Measurements from ENCODE around the gene ZNF222. TPM values are rescaled to one million over a fixed set of nuclear protein-coding genes. Genes with fewer than 3 reads are reported as not detected.

Gene ZNF222
- total RNA-seq, 3 donors from 2014 or later (not counting 1 experiment from before 2014, with no cell fraction given), result 5.6 to 7.6 (median 5.7) TPM

DNA sequence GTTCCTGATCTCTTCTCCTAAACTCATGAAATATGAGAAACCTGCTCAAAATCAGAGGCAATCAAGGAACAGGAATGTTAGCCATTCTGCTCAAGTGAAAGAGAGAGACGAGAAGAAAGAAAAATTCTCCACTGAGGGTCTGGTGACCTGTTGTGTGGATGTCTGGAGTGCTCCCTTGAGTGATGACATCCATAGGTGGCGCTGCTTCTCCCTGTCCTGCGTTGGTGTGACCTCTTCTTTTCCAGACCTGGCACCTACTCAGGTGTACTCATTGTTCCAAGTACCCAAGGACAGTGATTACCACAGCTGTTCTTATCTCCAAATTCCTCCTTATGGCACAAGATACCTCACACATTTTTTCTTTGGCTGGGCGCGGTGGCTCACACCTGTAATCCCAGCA lies 30.7 kb downstream of the ZNF222 start:
- no peak overlapping the region for H3K4me3 Mint-ChIP-seq
- TF ChIP-seq, protein P1, sequence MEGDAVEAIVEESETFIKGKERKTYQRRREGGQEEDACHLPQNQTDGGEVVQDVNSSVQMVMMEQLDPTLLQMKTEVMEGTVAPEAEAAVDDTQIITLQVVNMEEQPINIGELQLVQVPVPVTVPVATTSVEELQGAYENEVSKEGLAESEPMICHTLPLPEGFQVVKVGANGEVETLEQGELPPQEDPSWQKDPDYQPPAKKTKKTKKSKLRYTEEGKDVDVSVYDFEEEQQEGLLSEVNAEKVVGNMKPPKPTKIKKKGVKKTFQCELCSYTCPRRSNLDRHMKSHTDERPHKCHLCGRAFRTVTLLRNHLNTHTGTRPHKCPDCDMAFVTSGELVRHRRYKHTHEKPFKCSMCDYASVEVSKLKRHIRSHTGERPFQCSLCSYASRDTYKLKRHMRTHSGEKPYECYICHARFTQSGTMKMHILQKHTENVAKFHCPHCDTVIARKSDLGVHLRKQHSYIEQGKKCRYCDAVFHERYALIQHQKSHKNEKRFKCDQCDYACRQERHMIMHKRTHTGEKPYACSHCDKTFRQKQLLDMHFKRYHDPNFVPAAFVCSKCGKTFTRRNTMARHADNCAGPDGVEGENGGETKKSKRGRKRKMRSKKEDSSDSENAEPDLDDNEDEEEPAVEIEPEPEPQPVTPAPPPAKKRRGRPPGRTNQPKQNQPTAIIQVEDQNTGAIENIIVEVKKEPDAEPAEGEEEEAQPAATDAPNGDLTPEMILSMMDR (IDR thresholded peaks at IDR 0.05), result no peak
- 95% methylated on average over 5 of the region's 5 CpGs for WGBS (ENCODE audit: insufficient coverage)
- DNase-seq (no peak), ATAC-seq (no peak)
- no peaks in the 10 kb centered on the region for H3K36me3 Mint-ChIP-seq
- peaks cover 9% of the 10 kb centered on the region for H3K4me1 ChIP-seq (ENCODE audit: control insufficient read depth, insufficient read depth, low read length)
- no peaks in the 10 kb centered on the region for H3K9me3 Mint-ChIP-seq
- no peaks in the 10 kb centered on the region for H3K27me3 Mint-ChIP-seq (ENCODE audit: low read depth in 2 of 2)
- intact Hi-C loops (cut with micrococcal nuclease), result no loop called here
- peaks cover 19 to 22% of the 10 kb centered on the region in 2 donors for H3K4me1 Mint-ChIP-seq
- peaks cover 6% of the 10 kb centered on the region for H3K36me3 ChIP-seq (ENCODE audit: control insufficient read depth, insufficient read depth, low read length)
- no peak overlapping the region for H3K4me3 ChIP-seq (ENCODE audit: low read length)
- H3K27ac ChIP-seq (ENCODE audit: low read length), result no peak overlapping the region
- no peak overlapping the region for H3K27ac Mint-ChIP-seq
- H3K27me3 ChIP-seq (ENCODE audit: control insufficient read depth, insufficient read depth, low read length), result no peaks in the 10 kb centered on the region
- H3K9me3 ChIP-seq (ENCODE audit: control insufficient read depth, insufficient read depth, low read length), result no peaks in the 10 kb centered on the region

DNA sequence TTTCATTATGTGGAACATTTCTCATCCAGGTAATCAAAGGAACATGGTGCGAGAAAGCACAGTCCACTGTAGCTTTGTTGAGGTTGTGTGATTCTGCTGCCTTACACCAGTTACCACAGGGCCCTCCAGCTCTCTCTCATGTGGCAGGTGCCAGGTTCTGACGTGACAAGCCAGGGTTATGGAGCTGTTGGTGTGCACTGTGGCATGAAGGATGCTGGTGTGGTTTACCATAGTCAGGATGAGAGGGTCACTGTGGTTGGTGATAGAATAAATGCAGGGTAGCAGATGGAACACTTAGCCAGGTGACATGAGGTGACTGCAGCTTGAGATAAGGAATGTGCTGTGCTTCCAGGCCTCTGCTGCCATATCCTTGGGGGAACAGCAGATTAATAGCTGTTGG lies 34.0 kb downstream of the ZNF222 start:
- intact Hi-C loops (cut with micrococcal nuclease), result no loop called here
- no peaks in the 10 kb centered on the region for H3K4me1 ChIP-seq (ENCODE audit: control insufficient read depth, insufficient read depth, low read length)
- no peak overlapping the region for H3K4me3 ChIP-seq (ENCODE audit: low read length)
- no peaks in the 10 kb centered on the region for H3K27me3 ChIP-seq (ENCODE audit: control insufficient read depth, insufficient read depth, low read length)
- no peaks in the 10 kb centered on the region for H3K27me3 Mint-ChIP-seq (ENCODE audit: low read depth in 2 of 2)
- H3K9me3 ChIP-seq (ENCODE audit: control insufficient read depth, insufficient read depth, low read length), result peaks cover 4% of the 10 kb centered on the region
- H3K4me1 Mint-ChIP-seq, result no peaks in the 10 kb centered on the region
- DNase-seq (no peak), ATAC-seq (no peak)
- no peak overlapping the region for H3K4me3 Mint-ChIP-seq
- no peak overlapping the region for H3K27ac ChIP-seq (ENCODE audit: low read length)
- H3K36me3 ChIP-seq (ENCODE audit: control insufficient read depth, insufficient read depth, low read length), result peaks cover 18% of the 10 kb centered on the region
- TF ChIP-seq, protein P1 (IDR thresholded peaks at IDR 0.05), result no peak
- peaks cover 20% of the 10 kb centered on the region for H3K36me3 Mint-ChIP-seq
- no peaks in the 10 kb centered on the region for H3K9me3 Mint-ChIP-seq
- H3K27ac Mint-ChIP-seq, result no peak overlapping the region
- WGBS (ENCODE audit: insufficient coverage), result 28% methylated on average over 2 of the region's 2 CpGs

DNA sequence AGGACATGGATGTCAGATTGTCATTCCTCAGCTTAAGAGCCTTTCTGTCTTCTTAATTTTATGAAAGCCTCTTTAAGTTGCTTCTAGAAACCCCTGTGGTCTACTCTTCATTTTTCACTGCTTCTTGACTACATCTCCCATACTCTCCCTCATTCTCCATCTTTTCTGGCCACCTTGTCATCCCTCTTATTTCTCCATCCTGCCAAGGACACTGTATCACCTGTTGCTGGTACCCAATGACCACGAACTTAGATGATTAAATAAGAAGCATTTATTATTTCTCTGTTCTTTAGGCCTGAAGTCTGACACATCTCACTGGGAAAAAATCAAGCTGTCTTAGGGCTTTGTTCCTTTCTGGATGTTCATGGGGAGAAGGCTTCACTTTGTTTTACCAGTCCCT lies 35.9 kb downstream of the ZNF222 start:
- Mint-ChIP-seq H3K27ac (no peak overlapping the region), H3K4me1 (no peaks in the 10 kb centered on the region), H3K36me3 (peaks cover 31% of the 10 kb centered on the region), H3K27me3 (ENCODE audit: low read depth in 2 of 2) (no peaks in the 10 kb centered on the region), H3K4me3 (no peak overlapping the region), H3K9me3 (peaks cover 0 to 4% of the 10 kb centered on the region in 2 donors)
- ATAC-seq, result no peak
- Histone ChIP-seq H3K4me1 (ENCODE audit: control insufficient read depth, insufficient read depth, low read length) (no peaks in the 10 kb centered on the region), H3K36me3 (ENCODE audit: control insufficient read depth, insufficient read depth, low read length) (peaks cover 15% of the 10 kb centered on the region), H3K4me3 (ENCODE audit: low read length) (no peak overlapping the region), H3K27ac (ENCODE audit: low read length) (no peak overlapping the region), H3K9me3 (ENCODE audit: control insufficient read depth, insufficient read depth, low read length) (peaks cover 15% of the 10 kb centered on the region), H3K27me3 (ENCODE audit: control insufficient read depth, insufficient read depth, low read length) (no peaks in the 10 kb centered on the region)
- TF ChIP-seq, protein P1 (IDR thresholded peaks at IDR 0.05), result no peak
- WGBS (ENCODE audit: insufficient coverage), result 90% methylated on average over 1 of the region's 1 CpG
- intact Hi-C loops (cut with micrococcal nuclease), result no loop called here
- DNase-seq, result no peak

DNA sequence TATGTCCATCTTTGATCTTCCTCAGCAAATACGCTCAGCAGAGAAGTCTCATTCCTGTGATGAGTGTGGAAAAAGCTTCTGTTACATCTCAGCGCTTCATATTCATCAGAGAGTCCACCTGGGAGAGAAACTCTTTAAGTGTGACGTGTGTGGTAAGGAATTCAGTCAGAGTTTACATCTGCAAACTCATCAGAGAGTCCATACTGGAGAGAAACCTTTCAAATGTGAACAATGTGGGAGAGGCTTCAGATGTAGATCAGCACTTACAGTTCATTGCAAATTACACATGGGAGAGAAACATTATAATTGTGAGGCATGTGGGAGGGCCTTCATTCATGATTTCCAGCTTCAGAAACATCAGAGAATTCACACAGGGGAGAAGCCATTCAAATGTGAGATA lies 41.1 kb downstream of the ZNF222 start:
- H3K9me3 Mint-ChIP-seq, result peaks cover 11 to 22% of the 10 kb centered on the region in 2 donors
- H3K9me3 ChIP-seq (ENCODE audit: control insufficient read depth, insufficient read depth, low read length), result peaks cover 41% of the 10 kb centered on the region
- DNase-seq, result no peak

More for the DNA sequence above, 41.1 kb downstream of the ZNF222 start:
- Mint-ChIP-seq H3K4me3 (no peak overlapping the region), H3K27me3 (ENCODE audit: low read depth in 2 of 2) (no peaks in the 10 kb centered on the region), H3K36me3 (peaks cover 43% of the 10 kb centered on the region), H3K4me1 (peaks cover 2 to 5% of the 10 kb centered on the region in 2 donors), H3K27ac (no peak overlapping the region)
- ATAC-seq, result no peak
- Histone ChIP-seq H3K27me3 (ENCODE audit: control insufficient read depth, insufficient read depth, low read length) (no peaks in the 10 kb centered on the region), H3K4me3 (ENCODE audit: low read length) (no peak overlapping the region), H3K27ac (ENCODE audit: low read length) (no peak overlapping the region), H3K4me1 (ENCODE audit: control insufficient read depth, insufficient read depth, low read length) (peaks cover 2% of the 10 kb centered on the region), H3K36me3 (ENCODE audit: control insufficient read depth, insufficient read depth, low read length) (peaks cover 15% of the 10 kb centered on the region)
- 60% methylated on average over 1 of the region's 3 CpGs for WGBS (ENCODE audit: insufficient coverage)
- TF ChIP-seq, protein P1 (IDR thresholded peaks at IDR 0.05), result no peak
- intact Hi-C loops (cut with micrococcal nuclease), result no loop called here

All from natural killer cell (primary cell).